NCI-H2081 treated with DMSO at 0.1 percent for 48 hours (cell line): Measurements from ENCODE around the gene LHFPL6.
A peak's percentile ranks its signal among the peaks of the same experiment; 100 is the strongest.

Source experiments
- DNase-seq: peaks from one replicate; lab custom pipeline; 2025; lab: John Stamatoyannopoulos, UW

Gene LHFPL6

DNA sequence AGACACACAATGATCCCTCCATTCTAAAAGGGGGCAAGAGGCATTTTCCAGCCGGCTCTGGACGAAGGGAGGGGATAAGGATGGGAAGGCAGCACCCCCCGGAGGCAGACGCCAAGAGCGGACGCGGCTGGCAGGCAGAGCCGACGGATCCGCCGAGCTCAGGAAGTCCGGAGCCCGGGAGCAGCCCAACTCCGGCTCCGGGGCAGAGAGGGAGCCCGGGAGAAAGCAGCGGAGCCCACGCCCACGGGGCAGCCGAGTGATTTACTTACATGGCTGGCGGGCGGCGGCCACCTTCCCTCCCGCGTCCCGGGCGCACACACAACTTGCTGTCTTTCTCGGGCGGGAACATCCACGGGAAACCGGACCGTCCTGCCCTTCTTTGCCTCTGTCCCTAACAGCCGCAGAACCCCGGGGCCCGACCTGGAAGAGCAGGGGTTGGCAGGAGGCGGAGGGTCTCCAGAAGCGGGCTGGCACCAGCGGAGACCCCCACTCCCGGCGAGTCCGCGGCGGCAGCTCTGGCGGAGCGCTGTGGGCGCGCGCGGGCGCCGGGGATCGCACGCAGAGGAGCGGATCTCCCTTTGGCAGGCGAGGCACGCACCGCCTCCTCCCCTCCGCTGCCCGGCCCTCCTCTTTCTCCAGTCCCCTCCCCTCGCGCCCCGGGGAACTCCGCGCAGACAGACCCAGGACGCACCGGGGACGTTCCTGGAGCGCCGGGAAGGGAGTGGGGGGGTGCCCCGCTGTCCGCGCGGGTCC is at the start of gene LHFPL6:
Gene LHFPL6 (minus strand): TSS at position 580 of the 753 bp plus-strand sequence.
- DNase-seq = peak; percentile 6

DNA sequence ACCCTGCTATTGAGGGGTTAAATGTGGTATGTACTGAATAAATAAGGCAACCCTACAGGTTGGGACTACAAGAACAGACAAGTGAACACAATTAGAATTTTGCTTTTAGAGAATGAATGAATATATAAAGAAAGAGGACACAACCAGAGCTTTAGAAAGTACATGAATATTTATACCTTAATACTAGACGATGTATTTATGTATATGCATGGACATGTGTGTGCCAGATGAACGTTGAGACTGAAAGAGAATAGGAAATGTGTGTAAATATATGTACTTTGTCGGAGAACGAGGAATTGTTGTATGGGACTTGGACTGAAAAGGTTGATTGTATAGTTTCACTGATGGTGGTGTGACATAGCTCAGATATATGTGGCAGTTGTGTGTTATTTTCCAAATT is 43.1 kb upstream of the LHFPL6 start:
- DNase-seq = no peak

DNA sequence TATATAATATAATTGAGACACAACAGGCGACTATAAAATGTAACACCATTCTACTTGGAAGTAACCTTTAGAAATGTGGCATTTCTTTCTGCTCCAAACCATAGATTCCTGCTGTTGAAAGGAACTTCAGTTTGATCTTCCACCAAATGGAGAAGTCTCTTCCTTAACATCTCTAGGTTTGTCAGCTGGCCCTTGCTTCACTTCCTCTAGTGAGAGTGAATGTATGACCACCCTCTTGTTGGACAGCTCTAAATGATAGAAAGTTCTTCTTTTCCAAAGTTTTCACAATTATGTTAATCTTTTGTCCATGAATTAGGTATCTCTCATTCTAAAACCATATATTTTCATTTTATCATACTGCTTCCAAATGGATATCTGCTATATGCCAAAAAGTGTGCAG is 38.7 kb upstream of the LHFPL6 start:
- DNase-seq = no peak

DNA sequence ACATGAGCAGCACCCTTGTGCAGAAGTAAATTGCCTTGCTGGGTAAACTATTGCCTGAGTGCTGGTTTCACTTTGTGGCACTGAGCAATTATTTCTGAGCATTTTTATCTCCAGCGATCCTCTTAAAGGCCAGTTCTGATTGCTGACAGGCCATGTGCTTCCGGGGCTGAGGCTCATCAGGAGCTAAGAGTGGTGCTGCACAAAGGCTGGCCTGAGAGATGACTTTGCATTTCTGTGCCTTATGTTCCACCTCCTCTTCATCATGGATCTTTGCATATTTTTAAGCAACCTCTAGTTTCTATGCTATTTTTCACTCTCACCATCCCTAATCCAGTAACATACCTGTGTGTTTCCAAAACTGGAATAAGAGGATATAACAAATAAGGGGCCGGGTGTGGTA is 34.9 kb upstream of the LHFPL6 start:
- no peak for DNase-seq

DNA sequence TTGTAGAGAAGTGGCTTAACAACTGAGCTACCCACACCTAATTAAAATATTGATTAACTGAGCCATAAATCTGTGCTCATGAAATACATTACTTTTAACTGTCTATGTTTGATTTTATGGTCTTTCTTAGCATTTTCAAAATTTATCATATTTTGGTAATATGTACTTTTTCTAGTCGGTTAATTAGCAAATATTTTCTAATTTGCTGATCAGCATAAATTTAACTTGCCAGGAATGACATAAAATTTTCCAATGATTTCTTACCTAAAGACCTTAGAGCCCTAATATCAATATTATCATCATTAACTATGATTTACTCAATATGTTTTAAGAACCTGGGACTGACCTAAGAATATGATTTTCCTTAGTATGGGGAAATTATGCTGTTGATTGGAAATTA is 32.6 kb upstream of the LHFPL6 start:
- DNase-seq = no peak

DNA sequence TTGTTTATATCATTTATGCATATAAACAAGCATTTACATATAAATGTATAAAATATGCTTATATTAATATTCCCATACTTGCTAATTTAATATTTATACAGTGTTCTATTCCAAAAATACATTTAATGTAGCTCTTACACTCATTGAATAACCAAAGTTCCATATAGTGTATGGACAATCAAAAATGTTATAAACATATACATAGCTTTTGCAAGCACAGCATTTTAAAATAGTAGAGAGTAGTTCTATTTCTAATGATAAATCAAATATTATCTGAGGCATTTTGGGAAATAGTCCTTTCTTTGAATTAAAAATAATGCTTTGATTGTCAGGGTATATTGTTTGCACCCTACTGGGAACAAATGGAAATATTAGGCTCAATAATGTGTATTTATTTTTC is 30.0 kb upstream of the LHFPL6 start:
- DNase-seq = no peak

DNA sequence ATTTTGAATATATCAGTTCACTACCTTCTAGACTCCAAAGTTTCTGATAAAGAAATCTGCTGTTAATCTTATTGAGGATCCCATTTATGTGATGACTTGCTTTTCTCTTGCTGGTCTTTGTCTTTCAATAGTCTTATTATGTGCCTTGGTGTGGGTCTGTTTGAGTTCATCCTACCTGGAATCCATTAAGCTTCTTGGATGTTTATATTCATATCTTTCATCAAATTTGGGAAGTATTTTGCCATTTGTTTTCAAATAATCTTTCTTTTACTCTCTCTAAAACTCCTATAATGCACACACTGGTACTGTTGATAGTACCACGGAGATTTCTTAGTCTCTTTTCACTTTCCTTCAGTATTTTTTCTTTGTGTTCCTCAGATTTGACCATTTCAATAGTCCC is 28.3 kb upstream of the LHFPL6 start:
- DNase-seq = no peak

DNA sequence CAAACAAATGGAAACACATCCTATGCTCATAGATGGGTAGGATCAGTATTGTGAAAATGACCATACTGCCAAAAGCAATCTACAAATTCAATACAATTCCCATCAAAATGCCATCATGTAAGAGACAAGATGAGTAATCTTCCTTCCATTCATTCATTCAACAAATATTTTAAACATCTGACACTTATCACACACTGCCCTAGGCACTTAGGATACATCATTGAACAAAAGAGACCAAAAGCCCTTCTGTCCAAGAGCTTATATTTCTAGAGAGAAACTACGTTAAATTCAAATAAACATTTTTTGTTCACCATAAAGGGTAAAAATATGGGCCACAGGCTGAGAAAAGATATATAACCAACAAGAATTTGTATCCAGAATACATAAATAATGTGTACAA is 20.5 kb upstream of the LHFPL6 start:
- no peak for DNase-seq

DNA sequence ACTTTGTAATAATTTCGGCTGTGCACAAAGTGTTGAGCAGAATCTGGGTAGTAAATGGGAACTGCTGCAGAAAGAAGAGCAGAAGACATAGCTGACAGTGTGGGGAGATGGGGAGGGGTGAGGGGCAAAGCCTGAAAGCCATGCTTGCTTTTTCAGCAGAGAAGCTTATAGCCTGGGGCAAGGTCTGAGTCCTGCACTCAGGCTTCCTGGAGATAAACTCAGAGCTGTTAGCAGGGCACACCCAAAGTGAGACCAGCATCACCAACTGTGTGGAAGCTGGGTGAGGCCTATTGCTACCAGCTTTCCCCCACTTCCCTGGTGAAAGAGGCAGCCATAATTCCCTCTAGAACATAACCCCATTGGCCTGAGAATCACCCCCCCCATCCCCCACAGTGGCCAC is 15.6 kb upstream of the LHFPL6 start:
- no peak for DNase-seq

DNA sequence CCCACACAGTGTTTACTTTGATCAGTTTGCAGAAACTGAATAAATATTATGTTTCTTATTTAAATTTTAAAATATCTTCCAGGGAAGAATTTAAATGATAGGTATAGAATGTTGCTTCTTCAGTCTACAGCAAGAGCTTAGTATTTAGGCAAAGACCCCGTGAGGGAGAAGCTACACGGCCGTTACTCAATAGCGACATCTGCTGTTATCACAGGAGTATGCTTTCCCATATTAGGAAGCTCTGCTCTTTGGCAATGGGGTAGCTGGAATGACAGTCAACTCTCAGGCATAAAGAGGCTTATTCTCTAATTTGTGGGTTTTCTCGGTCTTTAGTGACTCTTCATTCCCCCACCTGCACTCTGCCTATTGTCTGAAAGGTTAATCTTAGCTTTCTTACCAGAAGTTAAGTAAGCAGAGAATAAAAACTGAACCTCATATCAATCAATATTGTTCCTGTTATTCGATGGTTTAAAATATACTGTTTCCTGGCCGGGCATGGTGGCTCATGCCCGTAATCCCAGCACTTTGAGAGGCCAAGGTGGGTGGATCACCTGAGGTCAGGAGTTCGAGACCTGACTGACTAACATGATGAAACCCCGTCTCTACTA is 13.2 kb upstream of the LHFPL6 start:
- DNase-seq = peak; percentile 23

DNA sequence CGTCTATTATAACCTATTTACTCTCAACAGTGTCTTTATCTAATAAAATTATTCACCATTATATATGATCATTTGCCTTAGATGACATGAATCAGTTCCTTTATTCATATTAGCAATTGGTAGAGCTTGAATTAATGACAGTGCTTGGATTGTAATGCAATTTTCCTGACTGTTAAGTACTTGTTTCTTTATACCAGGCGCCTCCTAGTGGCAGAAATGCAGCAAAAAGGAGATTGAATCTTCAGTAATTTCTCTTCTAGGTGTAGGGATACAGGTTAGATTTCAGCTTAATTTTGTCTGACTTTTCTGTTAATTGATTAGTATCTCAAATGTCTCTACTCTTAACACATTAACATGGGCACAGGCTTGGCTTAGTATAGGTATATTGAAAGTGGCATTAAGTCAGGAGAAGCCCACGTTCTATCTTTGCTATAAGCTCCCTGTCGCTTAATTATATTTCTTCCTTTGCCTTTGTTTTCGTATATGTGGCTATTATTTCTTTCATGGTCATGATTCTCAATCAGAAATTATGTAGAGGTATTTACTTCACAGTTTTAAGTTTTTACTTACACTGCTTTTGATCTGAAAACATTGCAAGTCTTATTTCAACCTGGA is 9.1 kb upstream of the LHFPL6 start:
- peak; percentile 45 for DNase-seq

DNA sequence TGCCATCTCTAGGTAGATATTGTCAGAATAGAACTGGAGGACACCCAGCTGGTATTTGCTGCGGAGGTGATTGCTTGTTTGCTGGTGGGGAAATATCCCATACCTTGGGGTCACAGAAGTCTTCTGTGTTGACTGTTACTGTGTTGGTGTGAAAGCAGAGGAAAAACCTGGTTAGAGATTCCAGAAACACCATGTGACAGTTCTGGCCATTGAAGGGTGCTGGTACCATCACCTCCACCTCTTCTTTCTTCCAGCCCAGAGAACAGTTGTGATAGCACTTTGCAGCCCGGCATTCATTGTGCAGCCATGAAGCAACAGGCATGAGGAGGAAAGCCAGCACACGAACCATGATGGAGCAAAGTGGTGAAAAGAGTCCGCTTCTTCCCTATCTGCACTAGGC is 4.9 kb upstream of the LHFPL6 start:
- no peak for DNase-seq

DNA sequence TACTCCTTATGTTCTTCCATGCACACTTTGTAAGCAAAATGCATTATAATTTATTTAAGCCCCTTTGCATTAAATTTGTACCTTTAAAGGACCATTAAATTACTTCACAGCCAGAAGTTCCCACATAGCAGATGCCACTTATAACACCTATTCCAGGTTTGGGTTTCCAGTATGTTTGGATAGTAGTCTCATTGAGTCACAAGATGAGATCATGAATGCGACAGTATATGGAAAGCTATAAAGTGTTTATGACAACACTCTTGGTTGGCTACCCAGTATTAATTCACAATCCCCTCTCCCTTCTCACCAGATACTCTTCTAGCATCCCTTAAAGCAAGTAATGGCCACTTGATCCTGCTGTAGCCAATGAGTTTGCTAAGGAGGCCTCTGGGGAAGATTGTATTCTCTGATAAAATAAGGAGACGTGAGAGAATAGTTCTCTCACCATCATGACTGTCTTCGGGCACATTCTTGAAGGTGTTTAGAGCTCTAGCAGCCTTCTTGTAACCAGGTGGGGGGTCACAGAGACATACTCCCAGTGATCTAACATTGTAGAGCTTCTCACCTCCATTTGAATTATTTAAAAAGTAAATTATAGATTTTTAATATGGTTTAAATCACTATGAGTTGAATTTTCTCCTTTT is 2.8 kb upstream of the LHFPL6 start:
- no peak for DNase-seq

DNA sequence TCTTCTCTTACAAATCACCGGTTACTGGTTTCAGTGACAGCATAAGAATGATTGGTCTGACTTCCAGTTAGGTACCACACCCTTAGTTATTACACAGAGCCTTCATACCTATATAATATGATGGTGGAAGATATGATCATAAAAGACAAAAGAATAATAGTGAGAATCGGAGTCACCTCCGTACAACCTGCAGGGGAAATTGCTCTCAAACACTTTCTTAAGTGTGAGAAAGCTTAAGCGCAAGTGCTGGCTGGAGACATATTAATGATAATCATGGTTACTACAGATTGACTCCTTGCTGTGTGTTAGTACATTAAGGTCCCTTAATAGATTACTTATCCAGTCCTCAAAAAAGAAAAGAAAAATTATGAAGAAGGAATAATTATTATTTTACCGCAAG is 1.8 kb upstream of the LHFPL6 start:
- no peak for DNase-seq

DNA sequence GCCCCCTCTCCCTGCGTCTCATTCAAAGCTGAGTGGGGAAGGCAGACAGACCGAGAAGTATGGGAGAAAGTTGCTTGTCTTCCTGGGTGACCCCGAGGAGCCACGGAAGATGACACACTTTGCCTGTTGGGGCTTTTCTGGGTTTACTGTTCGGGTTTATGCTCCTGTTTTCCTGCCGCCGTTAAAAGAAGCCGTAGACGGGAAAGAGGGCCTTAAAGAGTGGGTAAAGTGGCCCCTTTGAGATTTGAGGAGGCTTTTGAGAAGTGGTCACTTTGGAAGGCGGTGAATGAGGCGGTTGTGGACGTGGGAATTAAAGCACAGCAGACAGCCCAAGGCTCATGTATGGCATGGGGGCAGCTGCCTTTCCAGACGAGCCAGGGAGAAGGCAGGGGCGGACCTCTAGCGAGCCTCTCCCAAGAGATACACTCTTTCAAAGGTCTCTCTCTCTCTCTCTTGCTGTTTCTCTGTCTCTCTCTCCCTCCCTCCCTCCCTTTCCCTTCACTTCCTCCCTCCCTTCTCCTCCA is 493 bp upstream of the LHFPL6 start:
- no peak for DNase-seq

DNA sequence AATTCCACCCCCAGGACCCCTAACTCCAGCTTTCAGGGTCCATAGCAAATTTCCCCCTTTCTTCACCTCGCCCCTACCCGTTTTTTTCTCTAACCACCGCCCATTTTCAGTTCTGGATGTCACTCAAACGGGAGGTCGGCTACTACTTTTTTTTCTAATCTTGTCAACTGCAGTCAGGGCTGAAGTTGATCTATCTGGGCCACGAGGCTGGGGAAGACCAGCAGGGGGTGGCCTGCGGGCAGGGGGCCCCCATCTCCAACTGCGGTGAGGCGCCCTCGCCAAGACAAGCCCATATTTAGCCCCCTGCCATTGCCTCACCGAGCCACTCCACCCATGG is 748 bp downstream of the LHFPL6 start:
- no peak for DNase-seq

DNA sequence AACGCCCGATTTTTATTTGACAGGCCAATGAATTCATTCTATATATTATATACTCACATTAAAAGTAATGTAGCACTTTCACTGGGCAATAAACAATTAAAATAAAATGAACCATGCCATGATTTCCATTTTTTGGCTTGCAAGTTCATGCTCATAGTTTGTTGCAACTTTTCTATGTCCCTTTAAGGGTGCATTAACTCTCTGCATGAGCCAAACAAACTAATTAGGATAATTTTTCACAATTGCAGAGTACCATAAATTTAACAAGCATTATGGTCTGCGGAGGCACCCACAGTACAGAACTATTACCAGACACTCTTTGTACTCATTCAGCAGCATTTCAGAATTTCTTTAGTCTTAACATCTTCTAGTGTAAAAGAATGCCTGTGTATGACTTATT is 1.4 kb downstream of the LHFPL6 start:
- DNase-seq = no peak

DNA sequence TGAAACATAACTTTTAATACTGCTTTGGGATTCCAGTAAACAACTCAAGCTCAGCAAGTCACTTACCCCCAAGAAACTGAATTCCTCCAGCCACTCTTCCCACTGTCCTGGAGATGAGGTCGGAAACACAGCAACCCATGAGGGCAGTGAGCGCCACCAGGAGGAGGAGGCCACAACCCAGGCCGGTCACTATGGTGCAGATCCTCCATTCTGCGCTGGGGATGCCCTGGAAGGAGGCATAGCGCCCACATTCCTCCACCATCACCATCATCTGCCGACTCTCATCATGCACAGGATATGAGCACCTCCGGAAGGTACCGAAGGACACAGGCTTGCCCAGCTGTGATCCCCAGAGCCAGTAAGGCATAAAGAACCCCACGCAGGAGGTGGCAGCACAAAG is 2.2 kb downstream of the LHFPL6 start:
- DNase-seq = no peak

DNA sequence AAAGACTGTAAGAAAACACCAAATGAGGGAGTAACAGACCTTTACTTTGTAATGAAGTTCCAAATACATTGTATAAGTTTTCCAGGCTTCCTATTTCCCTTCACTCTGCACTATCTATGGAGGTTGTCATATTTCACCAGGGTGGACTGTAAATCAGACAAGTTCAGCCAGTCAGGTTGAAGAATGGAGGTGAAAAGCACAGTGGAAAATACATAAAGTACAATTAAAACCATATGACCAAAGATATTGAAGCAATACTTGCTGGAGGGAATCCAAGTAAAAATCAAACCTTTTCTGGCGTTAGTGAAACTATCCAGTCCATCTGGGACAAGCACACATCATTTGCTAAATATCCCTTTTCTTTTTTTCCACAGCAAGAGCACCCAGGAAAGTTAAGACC is 3.2 kb downstream of the LHFPL6 start:
- no peak for DNase-seq

DNA sequence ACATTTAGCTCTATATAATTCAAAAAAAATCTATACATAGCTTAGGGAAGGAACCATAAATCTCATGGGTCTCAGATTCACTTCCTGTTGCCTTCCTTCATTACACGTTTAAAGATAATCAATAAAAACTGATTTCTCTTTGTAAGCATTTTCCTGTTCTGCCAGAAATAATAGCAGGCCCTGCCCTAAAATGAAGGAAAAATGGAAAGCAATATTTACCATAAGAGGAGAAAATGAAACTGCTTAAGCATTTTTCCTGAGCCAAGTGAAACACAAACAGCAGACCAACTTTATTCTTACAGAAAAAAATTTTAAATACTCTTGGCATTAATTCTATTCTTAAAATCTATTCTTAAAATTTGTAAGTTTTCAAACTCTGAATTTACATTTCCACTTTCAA is 4.0 kb downstream of the LHFPL6 start:
- no peak for DNase-seq

DNA sequence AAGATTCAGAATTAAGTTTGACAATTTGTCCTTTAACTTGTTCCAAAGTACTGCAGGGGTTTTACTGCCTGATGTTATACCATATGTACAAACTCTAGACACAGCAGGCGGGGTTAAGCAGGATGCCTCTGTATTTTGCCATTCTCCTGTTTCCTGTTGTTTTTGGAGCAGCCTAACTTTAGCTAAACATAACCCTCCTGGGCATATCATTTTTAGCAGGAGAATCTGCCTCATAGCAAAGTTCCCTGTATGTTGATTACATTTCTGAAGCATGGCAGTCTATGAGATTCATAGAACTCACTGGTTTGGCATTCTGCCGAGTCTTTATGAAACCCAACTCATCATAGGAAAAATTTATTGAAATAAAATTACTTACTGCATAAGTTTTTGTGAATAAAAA is 5.2 kb downstream of the LHFPL6 start:
- DNase-seq = no peak

DNA sequence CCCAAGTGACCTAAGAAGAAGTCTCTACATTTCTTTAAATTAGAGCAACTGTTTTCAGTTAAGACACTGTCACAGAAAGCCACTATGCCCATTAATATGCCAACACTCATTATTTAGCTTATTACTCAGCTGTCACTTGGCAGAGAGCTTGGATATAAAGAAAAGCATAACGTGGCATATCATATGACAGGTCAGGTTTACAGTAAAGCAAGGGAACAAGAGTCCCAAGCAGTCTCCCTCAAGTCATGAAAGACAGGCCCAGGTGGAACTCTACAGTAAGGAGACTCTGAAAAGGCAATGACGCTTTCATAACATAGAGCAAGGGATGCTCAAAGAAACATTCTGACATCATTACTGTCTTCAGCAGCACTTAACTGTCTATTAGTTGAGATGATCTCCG is 6.3 kb downstream of the LHFPL6 start:
- DNase-seq = no peak

DNA sequence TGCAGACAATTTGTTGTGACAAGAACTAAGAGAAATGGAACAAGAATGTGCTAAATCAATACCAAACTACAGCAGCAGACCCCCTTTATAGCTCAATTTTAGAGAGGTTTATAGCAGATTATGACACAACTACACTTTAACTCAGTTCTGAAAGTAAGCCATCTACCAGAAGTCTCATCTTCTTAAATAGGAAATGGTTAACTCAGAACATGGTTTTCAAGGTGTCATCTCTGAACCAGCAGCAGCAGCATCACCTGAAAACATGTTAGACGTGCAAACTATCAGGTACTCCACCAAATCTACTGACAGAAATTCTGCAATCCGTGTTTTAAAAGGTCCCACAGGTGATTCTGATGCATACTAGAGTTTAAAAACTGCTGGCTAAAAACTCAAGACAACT is 6.8 kb downstream of the LHFPL6 start:
- no peak for DNase-seq
